ENCODE results near the gene TMEM94.
"Not testable (repeated sequence)": the region's sequence is repeated elsewhere in the genome, so short reads cannot be mapped to it uniquely, and the experiment has no call there.

TMEM94 gene

DNA sequence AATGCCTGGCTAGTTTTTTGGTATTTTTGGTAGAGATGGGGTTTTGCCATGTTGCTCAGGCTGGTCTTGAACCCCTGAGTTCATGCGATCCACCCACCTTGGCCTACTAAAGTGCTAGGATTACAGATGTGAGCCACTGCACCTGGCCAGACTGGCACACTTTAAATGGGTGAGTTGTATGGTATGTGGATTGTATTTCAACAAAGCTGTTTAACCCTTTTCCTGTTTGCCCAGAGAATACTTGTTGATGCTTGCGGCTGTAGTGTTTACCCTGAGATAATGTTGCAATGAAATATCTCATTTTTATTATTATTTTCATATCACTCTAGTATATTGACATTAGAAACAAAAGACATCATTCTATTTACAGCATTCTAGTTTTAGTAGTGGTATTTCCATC is 17.1 kb upstream of the TMEM94 start:
- no peak for FAIRE-seq
- TF ChIP-seq, protein P1, sequence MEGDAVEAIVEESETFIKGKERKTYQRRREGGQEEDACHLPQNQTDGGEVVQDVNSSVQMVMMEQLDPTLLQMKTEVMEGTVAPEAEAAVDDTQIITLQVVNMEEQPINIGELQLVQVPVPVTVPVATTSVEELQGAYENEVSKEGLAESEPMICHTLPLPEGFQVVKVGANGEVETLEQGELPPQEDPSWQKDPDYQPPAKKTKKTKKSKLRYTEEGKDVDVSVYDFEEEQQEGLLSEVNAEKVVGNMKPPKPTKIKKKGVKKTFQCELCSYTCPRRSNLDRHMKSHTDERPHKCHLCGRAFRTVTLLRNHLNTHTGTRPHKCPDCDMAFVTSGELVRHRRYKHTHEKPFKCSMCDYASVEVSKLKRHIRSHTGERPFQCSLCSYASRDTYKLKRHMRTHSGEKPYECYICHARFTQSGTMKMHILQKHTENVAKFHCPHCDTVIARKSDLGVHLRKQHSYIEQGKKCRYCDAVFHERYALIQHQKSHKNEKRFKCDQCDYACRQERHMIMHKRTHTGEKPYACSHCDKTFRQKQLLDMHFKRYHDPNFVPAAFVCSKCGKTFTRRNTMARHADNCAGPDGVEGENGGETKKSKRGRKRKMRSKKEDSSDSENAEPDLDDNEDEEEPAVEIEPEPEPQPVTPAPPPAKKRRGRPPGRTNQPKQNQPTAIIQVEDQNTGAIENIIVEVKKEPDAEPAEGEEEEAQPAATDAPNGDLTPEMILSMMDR (IDR thresholded peaks at IDR 0.05; ENCODE audit: insufficient read depth, missing control alignments) = no peak
- DNase-seq (ENCODE audit: insufficient read length, low spot score) = no peak

DNA sequence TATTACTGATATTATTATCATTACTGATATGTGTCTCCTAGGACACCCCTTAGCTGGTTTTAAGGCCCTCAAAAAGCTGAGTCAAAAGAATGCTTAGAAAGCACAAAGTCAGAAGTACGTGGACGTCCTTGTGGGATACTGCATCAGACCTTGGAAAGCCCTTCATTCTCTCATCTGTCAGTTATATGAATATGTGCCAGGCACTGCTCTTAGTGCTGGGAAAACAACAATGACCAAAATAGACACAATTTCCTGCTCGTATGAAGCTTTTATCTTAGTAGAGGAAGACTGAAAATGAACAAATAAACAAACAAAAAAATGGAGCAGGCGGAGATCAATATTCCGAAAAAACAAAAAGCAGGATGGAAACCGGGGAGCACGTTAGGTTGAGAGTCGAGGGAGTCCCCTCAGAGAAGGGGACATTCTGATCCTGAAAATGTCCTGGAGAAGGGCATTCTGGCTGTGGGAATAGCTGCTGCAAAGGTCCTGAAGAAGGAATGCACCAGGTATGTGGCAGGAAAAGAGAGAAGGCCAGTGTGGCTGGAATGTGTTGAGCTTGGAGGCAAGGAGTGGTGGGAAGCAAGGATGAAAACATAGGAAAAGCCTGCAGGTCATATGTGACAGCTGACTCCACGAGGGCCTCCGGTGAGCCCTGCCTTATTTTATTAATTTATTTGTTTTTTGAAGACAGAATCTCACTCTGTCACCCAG is 15.5 kb upstream of the TMEM94 start:
- FAIRE-seq = no peak
- TF ChIP-seq, protein P1 (IDR thresholded peaks at IDR 0.05; ENCODE audit: insufficient read depth, missing control alignments) = no peak
- DNase-seq (ENCODE audit: insufficient read length, low spot score) = no peak

- DNase-seq (ENCODE audit: insufficient read length, low spot score) (no peak), FAIRE-seq (no peak)
- TF ChIP-seq, protein P1 (IDR thresholded peaks at IDR 0.05; ENCODE audit: insufficient read depth, missing control alignments) = no peak
Measured at GRCh38 chr17:75442168-75443103, 14.0 kb upstream of the TMEM94 start.

GRCh38 chr17:75445296-75445695 is 11.1 kb upstream of the TMEM94 start:
- no peak for FAIRE-seq
- no peak for DNase-seq (ENCODE audit: insufficient read length, low spot score)
- TF ChIP-seq, protein P1 (IDR thresholded peaks at IDR 0.05; ENCODE audit: insufficient read depth, missing control alignments) = no peak

GRCh38 chr17:75445896-75446295 is 10.5 kb upstream of the TMEM94 start:
- not testable (repeated sequence) for FAIRE-seq; DNase-seq (ENCODE audit: insufficient read length, low spot score)

DNA sequence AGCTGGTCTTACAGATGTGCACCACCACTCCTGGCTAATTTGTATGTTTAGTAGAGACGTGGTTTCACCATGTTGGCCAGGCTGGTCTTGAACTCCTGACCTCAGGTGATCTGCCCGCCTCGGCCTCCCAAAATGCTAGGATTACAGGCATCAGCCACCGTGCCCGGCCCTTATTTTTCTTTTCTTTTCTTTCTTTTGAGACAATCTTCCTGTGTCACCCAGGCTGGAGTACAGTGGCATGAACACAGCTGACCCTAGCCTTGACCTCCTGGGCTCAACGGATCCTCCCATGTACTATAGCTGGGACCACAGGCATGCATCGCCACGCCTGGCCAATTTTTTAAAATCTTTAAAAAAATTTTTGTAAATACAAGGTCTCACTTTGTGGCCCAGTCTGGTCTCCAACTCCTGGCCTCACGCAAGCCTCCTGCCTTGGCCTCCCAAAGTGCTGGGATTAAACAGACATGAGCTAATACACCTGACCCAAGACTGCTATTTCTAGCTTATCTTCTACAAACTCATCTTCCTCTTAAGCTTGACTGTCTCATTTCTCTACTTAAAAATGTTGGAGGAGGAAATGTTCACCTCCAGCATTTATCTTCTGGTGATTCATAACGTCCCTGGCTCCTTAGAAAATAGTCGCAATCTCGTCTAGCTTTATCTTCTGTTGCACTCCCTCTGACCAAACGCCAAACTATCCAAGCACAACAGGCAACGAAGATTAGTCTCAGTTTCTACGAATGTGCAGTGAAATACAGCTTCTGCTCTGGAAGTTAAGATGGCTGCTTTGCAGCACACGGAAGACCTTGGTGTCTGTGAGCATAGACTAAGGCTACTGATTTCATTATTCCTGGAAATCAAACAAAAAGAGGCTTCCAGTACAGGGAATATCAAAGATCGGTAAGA is 8.2 kb upstream of the TMEM94 start:
- TF ChIP-seq, protein P1 (IDR thresholded peaks at IDR 0.05; ENCODE audit: insufficient read depth, missing control alignments) = no peak
- FAIRE-seq = no peak
- DNase-seq (ENCODE audit: insufficient read length, low spot score) = no peak

DNA sequence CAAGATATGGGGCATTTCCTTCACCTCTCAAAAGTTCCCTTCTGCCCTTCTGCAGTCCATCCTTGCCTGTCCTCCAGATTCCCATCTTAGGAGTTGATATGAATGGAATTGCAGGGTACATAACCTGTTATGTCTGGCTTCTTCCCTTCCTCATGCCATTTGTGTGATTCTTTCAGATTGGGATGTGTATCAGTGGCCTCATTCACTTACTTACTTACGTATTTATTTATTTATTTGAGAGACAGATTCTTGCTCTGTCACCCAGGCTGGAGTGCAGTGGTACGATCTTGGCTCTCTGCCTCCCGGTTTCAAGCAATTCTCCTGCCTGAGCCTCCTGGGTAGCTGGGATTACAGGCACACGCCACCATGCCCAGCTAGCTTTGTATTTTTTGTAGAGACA is 6.2 kb upstream of the TMEM94 start:
- DNase-seq (ENCODE audit: insufficient read length, low spot score) (no peak), FAIRE-seq (no peak)
- TF ChIP-seq, protein P1 (IDR thresholded peaks at IDR 0.05; ENCODE audit: insufficient read depth, missing control alignments) = no peak

All from D721Med (cell line).